Gastroesophageal sphincter (tissue), 3 donors: ENCODE measurements around the gene DCT.

Experiments
- CTCF ChIP-seq, 4 experiments: fragments of 200-600 bp in 2 of 4; fragments of 450-650 bp in 2 of 4; sonication (generic) in 1 of 4; IDR thresholded peaks; one replicate each; pipeline ENCODE4 v1.5.1; 2017 to 2019; ENCODE audit warnings: antibody characterized with exemption in 4 of 4, mild to moderate bottlenecking in 2 of 4, moderate library complexity in 2 of 4
- EP300 ChIP-seq: sonication (generic); formaldehyde crosslinking; IDR thresholded peaks from one replicate; pipeline ENCODE4 v1.6.1; 2017; ENCODE audit warnings: antibody characterized with exemption, mild to moderate bottlenecking
- POLR2A ChIP-seq, 2 donors: fragments of 450-650 bp; IDR thresholded peaks; one replicate each; pipeline ENCODE4 v1.6.1; 2017; ENCODE audit warnings: antibody characterized with exemption in 2 of 2, mild to moderate bottlenecking in 2 of 2, moderate library complexity in 1 of 2
- POLR2AphosphoS5 ChIP-seq: sonication (generic); formaldehyde crosslinking; IDR thresholded peaks from one replicate; pipeline ENCODE4 v1.6.1; 2017; ENCODE audit warnings: antibody characterized with exemption

GRCh38 chr13:94435604-94436226, 43.8 kb downstream of the DCT start:
- TF ChIP-seq CTCF (IDR thresholded peaks at IDR 0.05) = peak; percentile 32 to 68 (median 53)
- TF ChIP-seq POLR2AphosphoS5 = no peak
- TF ChIP-seq POLR2A (IDR thresholded peaks at IDR 0.05) = no peak
- TF ChIP-seq EP300 = no peak
